Measurements from ENCODE around the gene RNF145.

- TF ChIP-seq CTCF (conservative IDR thresholded peaks at IDR 0.05) (no peak), ZFX (IDR thresholded peaks at IDR 0.05) (no peak)
Observed at GRCh38 chr5:159123189-159123588, 86.2 kb downstream of the RNF145 start.
